Erythroblast (primary cell): ENCODE data around the gene CCDC57.
"Not testable (repeated sequence)": the region's sequence is repeated elsewhere in the genome, so short reads cannot be mapped to it uniquely, and the experiment has no call there.

Experiments used
- GATA1 ChIP-seq: IDR thresholded peaks from 2 replicates; pipeline ENCODE4 v1.6.1; 2011; ENCODE audit warnings: low read depth, mild to moderate bottlenecking, control low read depth, low read length, moderate library complexity
- POLR2A ChIP-seq: IDR thresholded peaks from 2 replicates; pipeline ENCODE4 v1.6.1; 2011; ENCODE audit warnings: mild to moderate bottlenecking, low read length

GRCh38 chr17:82174042-82174857, 38.4 kb downstream of the CCDC57 start:
- TF ChIP-seq POLR2A, GATA1: not testable (repeated sequence)
